ENCODE data around the gene NKPD1. TPM values are rescaled to one million over a fixed set of nuclear protein-coding genes. Genes with fewer than 3 reads are reported as not detected.

Gene NKPD1
- total and polyA plus RNA-seq, 9 of the 15 experiments (the other 6 are each of a cell fraction or from before 2014, with no cell fraction given), result 0.03 to 0.09 (median 0.04) TPM; not detected in 5

DNA sequence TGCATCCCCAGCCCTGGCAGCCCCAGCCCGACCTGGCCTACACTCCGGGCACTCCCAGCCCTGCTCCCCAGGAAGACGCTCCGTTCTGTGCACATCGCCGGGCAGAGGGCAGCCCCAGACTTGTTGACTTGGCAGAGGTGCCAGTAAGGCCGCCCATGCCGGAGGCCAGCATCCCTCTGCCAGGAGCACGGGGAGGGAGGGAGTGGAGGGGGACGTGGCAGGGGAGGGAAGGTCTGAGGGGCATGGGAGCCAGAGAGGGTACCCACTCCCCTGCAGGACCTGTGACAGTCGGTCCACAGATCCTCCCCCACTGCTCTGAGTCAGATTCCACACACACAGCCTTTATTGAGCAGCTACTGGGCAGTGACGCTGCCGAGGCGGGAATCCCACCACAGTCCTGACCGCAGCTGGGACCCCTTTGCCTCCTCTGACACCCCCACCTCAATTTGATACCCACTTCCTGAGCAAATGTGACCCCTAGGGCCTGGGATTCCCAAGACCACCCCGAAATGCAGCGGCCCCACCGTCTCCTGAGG is 1.9 kb upstream of the NKPD1 start (continued):
- no peak for TF ChIP-seq REST (IDR thresholded peaks at IDR 0.05; ENCODE audit: borderline replicate concordance)
- no peak for TF ChIP-seq REST (CRISPR knock-in tag; IDR thresholded peaks at IDR 0.05; ENCODE audit: low read depth)
- no peak for TF ChIP-seq MBD2 (IDR thresholded peaks at IDR 0.05; ENCODE audit: borderline replicate concordance, low read depth)

Measured in K562 (cell line).